Measurements from ENCODE around the gene ANTXR1. TPM values are rescaled to one million over a fixed set of nuclear protein-coding genes. Genes with fewer than 3 reads are reported as not detected.

ANTXR1 gene
- total RNA-seq, 1 experiment from 2014 or later, result 37.3 TPM

GRCh38 chr2:69089266-69089665 is 76.3 kb downstream of the ANTXR1 start:
- Histone ChIP-seq H3K4me1 (ENCODE audit: insufficient read depth, low read length) (no peaks in the 10 kb centered on the region), H3K4ac (ENCODE audit: low read depth, low read length) (no peak overlapping the region), H2BK12ac (ENCODE audit: insufficient read length, low read depth, low read length) (no peak overlapping the region), H3K56ac (ENCODE audit: insufficient read length, low read depth, low read length) (no peak overlapping the region), H2BK15ac (ENCODE audit: low read depth, low read length) (no peak overlapping the region), H3K23me2 (ENCODE audit: insufficient read length, low read depth, low read length, poor library complexity, severe bottlenecking) (no peaks in the 10 kb centered on the region), H2AFZ (ENCODE audit: low read length) (no peak overlapping the region), H3K27ac (ENCODE audit: insufficient read length, low read depth, low read length) (no peak overlapping the region), H4K8ac (replicated peaks; ENCODE audit: insufficient read length, low read depth, low read length) (no peak overlapping the region), H3K4me2 (ENCODE audit: insufficient read depth, insufficient read length, low read length) (no peak overlapping the region), H3K14ac (ENCODE audit: insufficient read depth, low read length) (no peak overlapping the region), H3K9me3 (ENCODE audit: control insufficient read depth, low read depth, low read length) (no peaks in the 10 kb centered on the region), H3K27me3 (ENCODE audit: insufficient read depth, low read length) (no peaks in the 10 kb centered on the region; the same call in 1 of the 2 replicates), H2BK20ac (ENCODE audit: low read depth, low read length, poor library complexity, severe bottlenecking) (no peak overlapping the region), H2BK120ac (ENCODE audit: low read depth, low read length, poor library complexity, severe bottlenecking) (no peak overlapping the region), H2BK5ac (ENCODE audit: insufficient read length, low read length) (no peak overlapping the region), H3K9ac (ENCODE audit: extremely low read depth, insufficient read length, low read length) (no peak overlapping the region), H3K79me2 (ENCODE audit: insufficient read depth, low read length) (no peaks in the 10 kb centered on the region), H3K18ac (ENCODE audit: insufficient read length, low read depth, low read length) (no peak overlapping the region), H3T11ph (ENCODE audit: low read length) (no peak overlapping the region), H3K23ac (ENCODE audit: insufficient read length, low read depth, low read length) (no peak overlapping the region), H2AK5ac (ENCODE audit: insufficient read length, low read length) (no peak overlapping the region), H4K20me1 (ENCODE audit: control insufficient read depth, insufficient read depth, insufficient read length) (no peaks in the 10 kb centered on the region), H4K91ac (ENCODE audit: insufficient read length, low read depth, low read length) (no peak overlapping the region), H4K5ac (ENCODE audit: insufficient read length, low read depth, low read length) (no peak overlapping the region), H3K79me1 (ENCODE audit: insufficient read depth, low read depth, low read length, poor library complexity, severe bottlenecking) (no peaks in the 10 kb centered on the region)
- TF ChIP-seq CTCF (conservative IDR thresholded peaks at IDR 0.05), result no peak
- Mint-ChIP-seq H3K4me3 (no peak overlapping the region), H3K27me3 (ENCODE audit: low read depth) (no peaks in the 10 kb centered on the region), H3K4me1 (peaks cover 4% of the 10 kb centered on the region in 2 experiments; a peak in 2 of 4 replicates), H3K27ac (no peak overlapping the region), H3K9me3 (no peaks in the 10 kb centered on the region), H3K36me3 (ENCODE audit: insufficient read depth in 1 of 3, low read depth in 3 of 3) (peaks cover 3 to 8% (median 5%) of the 10 kb centered on the region in 3 experiments; a peak in 4 of 7 replicates)
- WGBS (ENCODE audit: extremely low coverage, insufficient read length, low lambda C conversion rate), result no CpG with 5 or more reads among the region's 3 CpGs
- no peak for DNase-seq
